K562 (cell line): ENCODE measurements around the gene GALNT16. TPM values are rescaled to one million over a fixed set of nuclear protein-coding genes. Genes with fewer than 3 reads are reported as not detected.

Experiments used
- ATAC-seq: fragments of 200-7000 bp; cut with Tn5 transposase; 3 replicates; pipeline ENCODE4 v1.9.1; 2020; ENCODE audit warnings: moderate library complexity
- BruUV-seq: library from RNA; stranded (reverse); fragments of 400-500 nt; replicated peaks from 2 replicates; lab custom pipeline; 2021; lab: Mats Ljungman, UMichigan
- CTCF ChIA-PET: fragments of 300-600 bp; formaldehyde crosslinking; extraction: SDS; loops from one replicate; lab custom pipeline; 2021; ENCODE audit warnings: low intra/inter-chr PET ratio; lab: Yijun Ruan, JAX
- POLR2A ChIA-PET: fragments of 300-600, 350-650 bp; sonication (Branson Sonifier 250); formaldehyde crosslinking; extraction: SDS; loops from one replicate; lab custom pipeline; 2021; ENCODE audit warnings: antibody characterized with exemption, inconsistent platforms; lab: Yijun Ruan, JAX
- DNase-seq, 4 experiments: peaks; one replicate each; pipeline versions ENCODE4 v3.0.0 to v3.0.0-alpha.2; 2011 to 2018; ENCODE audit warnings: low spot score in 3 of 4, mixed read lengths in 3 of 4; ENCODE audit errors: extremely low read depth in 1 of 4
- FAIRE-seq: peaks from 2 replicates; lab custom pipeline; 2011; peaks lifted over from hg19 to GRCh38; lab: Jason Lieb, UNC
- H2AFZ ChIP-seq: 2 replicates; pipeline ENCODE4 v1.6.0; 2011; ENCODE audit warnings: low read depth, low read length, control low read depth, inconsistent platforms
- H3K27ac ChIP-seq: fragments of 200-600 bp; 3 replicates; pipeline ENCODE4 v1.8.0; 2011; ENCODE audit warnings: low read depth, mild to moderate bottlenecking, control low read depth, inconsistent platforms, low read length, moderate library complexity, mixed read lengths; ENCODE audit errors: extremely low read depth
- H3K27me3 ChIP-seq, 2 experiments: fragments of 300-600 bp in 1 of 2; 2 replicates in 1 of 2; 3 replicates in 1 of 2; pipeline versions ENCODE4 v1.6.0 to v1.8.0; 2011; ENCODE audit warnings: inconsistent platforms in 2 of 2, low read length in 2 of 2, mild to moderate bottlenecking in 1 of 2, mixed read lengths in 1 of 2, moderate library complexity in 1 of 2; ENCODE audit not compliant: control insufficient read depth in 2 of 2, insufficient read depth in 2 of 2
- H3K36me3 ChIP-seq: fragments of 300-600 bp; 3 replicates; pipeline ENCODE4 v1.8.0; 2011; ENCODE audit warnings: mild to moderate bottlenecking, low read length, inconsistent platforms; ENCODE audit not compliant: control insufficient read depth, insufficient read depth
- H3K4me1 ChIP-seq, 2 experiments: fragments of 200-600 bp in 1 of 2; replicated peaks in 1 of 2; 2 replicates in 1 of 2; 3 replicates in 1 of 2; pipeline versions ENCODE4 v1.5.1 to v1.8.0; 2011; ENCODE audit warnings: inconsistent platforms in 2 of 2, low read length in 2 of 2, mild to moderate bottlenecking in 1 of 2, mixed read lengths in 1 of 2, moderate library complexity in 1 of 2; ENCODE audit not compliant: control insufficient read depth in 2 of 2, insufficient read depth in 2 of 2
- H3K4me2 ChIP-seq: 2 replicates; pipeline ENCODE4 v1.6.1; 2011; ENCODE audit warnings: low read length, control low read depth, inconsistent platforms, mixed read lengths; ENCODE audit not compliant: insufficient read depth
- H3K4me3 ChIP-seq: fragments of 200-600 bp; sonication (generic), shearing (Covaris generic); 2 replicates; pipeline ENCODE4 v1.5.1; 2016; ENCODE audit warnings: control low read depth, inconsistent platforms
- H3K79me2 ChIP-seq: fragments of 200-600 bp; 3 replicates; pipeline ENCODE4 v1.8.0; 2011; ENCODE audit warnings: low read length, inconsistent platforms; ENCODE audit not compliant: control insufficient read depth, insufficient read depth
- H3K9ac ChIP-seq, 2 experiments: 2 replicates each; pipeline versions ENCODE4 v1.6.0 to v1.6.1; 2011; ENCODE audit warnings: low read depth in 2 of 2, low read length in 2 of 2, control low read depth in 1 of 2, inconsistent platforms in 1 of 2, mild to moderate bottlenecking in 1 of 2, mixed read lengths in 1 of 2; ENCODE audit not compliant: insufficient read depth in 1 of 2
- H3K9me1 ChIP-seq: one replicate; pipeline ENCODE4 v1.6.0; 2011; ENCODE audit warnings: inconsistent platforms, mild to moderate bottlenecking, low read length, moderate library complexity; ENCODE audit not compliant: control insufficient read depth, insufficient read depth
- H3K9me3 ChIP-seq: replicated peaks from 2 replicates; pipeline ENCODE4 v1.5.1; 2011; ENCODE audit warnings: low read depth, low read length, inconsistent platforms; ENCODE audit not compliant: control insufficient read depth, insufficient read depth
- H4K20me1 ChIP-seq: replicated peaks from 2 replicates; pipeline ENCODE4 v1.6.1; 2011; ENCODE audit warnings: low read length, inconsistent platforms, mixed read lengths; ENCODE audit not compliant: control insufficient read depth, insufficient read depth
- GTF2A2 ChIP-seq: IDR thresholded peaks from 2 replicates; pipeline ENCODE4 v1.6.1; 2016; ENCODE audit warnings: mild to moderate bottlenecking, missing genetic modification characterization, missing compliant biosample characterization
- WGBS: fragments of 100-300 bp; shearing (Covaris generic); methylation state at CpG from one replicate; pipeline ENCODE4 v1.1.6; 2016; ENCODE audit warnings: low coverage, mixed read lengths; ENCODE audit not compliant: insufficient coverage; ENCODE audit errors: missing lambda C conversion rate; 5-methylcytosine and 5-hydroxymethylcytosine counted together
- in situ Hi-C: fragments of 300-500 bp; cut with MboI; formaldehyde crosslinking; loops from 4 replicates; pipeline ENCODE4 v1.15.0; 2018; ENCODE audit warnings: inconsistent platforms, mixed read lengths
- intact Hi-C: fragments of 100-400 bp; cut with micrococcal nuclease; formaldehyde crosslinking; loops from 2 replicates; pipeline ENCODE4 v1.14.2; 2022
- polyA plus RNA-seq, 8 experiments: library from polyadenylated mRNA; depleted of rRNA in 4 of 8; stranded (reverse) in 5 of 8; unstranded in 3 of 8; fragments of >200 nt; fragmentation: Nextera tagmentation in 2 of 8; fragmentation: Illumina TruSeq in 1 of 8; extraction: Ambion mirVana in 2 of 8; extraction: Trizol in 1 of 8; gene quantifications; 2 replicates each; pipeline versions ENCODE4 v1.2.1 to v1.2.3, GENCODE V29; 2011 to 2014; ENCODE audit warnings: inconsistent platforms in 1 of 8, missing spikeins in 1 of 8
- total RNA-seq, 7 experiments: library from RNA; depleted of rRNA in 6 of 7; stranded (reverse); fragments of >200 nt in 6 of 7; fragmentation: Illumina TruSeq in 2 of 7; extraction: Trizol in 2 of 7; gene quantifications; 2 replicates each; pipeline versions ENCODE4 v1.2.1 to v1.2.3, GENCODE V29; 2011 to 2021; ENCODE audit warnings: low replicate concordance in 1 of 7
- TF ChIP-seq, protein P1 (sequence below), 3 experiments: IDR thresholded peaks in 2 of 3; conservative IDR thresholded peaks in 1 of 3; 2 replicates each; pipeline ENCODE4 v1.5.1; 2011 to 2012; ENCODE audit warnings: low read length in 3 of 3, mild to moderate bottlenecking in 3 of 3, control low read depth in 2 of 3, improper control_type of control experiment in 1 of 3, inconsistent platforms in 1 of 3, low read depth in 1 of 3, mixed read lengths in 1 of 3, moderate library complexity in 1 of 3; ENCODE audit not compliant: insufficient read depth in 2 of 3

The GALNT16 gene
- total and polyA plus RNA-seq, 9 of the 15 experiments (the other 6 are each of a cell fraction or from before 2014, with no cell fraction given), result not detected

DNA sequence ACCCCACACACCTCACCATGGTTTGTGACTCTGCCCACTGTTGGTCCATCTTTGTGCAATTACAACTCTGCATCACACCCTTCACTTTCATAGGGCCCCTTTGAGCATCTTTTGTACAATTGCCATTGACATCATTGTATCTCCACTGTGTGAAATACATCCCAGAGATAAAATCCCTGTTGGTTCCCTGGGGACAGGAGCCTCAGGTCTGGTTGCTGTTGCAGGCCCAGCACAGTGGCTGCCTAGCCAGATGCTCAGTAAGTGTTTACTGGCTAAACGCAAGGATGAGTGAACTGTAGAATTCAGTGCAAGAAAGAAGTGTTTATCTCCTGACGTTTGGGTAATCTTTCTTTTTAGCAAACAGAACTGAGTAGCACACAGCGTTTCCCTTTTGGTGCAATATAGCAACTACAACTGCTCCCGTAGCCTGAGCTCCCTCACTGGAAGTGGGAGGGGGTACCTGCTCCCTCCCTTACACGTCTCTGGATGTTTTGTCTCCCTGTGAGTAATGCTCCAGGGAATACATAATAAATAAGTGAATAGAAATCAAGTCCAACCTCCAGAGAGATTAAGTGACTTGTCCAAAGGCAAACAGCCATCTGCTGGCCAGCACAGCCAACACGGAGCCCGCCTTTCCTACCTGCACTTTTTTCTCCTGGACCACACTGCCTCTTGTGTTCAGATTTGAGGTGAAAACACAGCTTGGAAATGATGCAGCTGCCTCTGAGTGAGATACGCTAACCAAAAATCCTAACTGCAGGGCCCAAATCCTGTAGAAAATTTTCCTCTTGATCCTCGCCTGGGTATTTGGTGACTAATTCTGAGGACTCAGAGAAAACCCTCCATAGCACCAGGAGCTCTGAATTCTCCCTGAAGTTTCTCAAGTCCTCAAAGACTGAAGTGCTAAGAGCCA lies 27.4 kb downstream of the GALNT16 start:
- Histone ChIP-seq H4K20me1 (no peaks in the 10 kb centered on the region), H3K4me1 (no peaks in the 10 kb centered on the region), H3K9me1 (no peaks in the 10 kb centered on the region), H3K9ac (no peak overlapping the region), H3K36me3 (no peaks in the 10 kb centered on the region), H3K4me3 (no peak overlapping the region), H3K27me3 (peaks cover 3 to 47% of the 10 kb centered on the region in 2 experiments; a peak in 3 of 5 replicates)
- POLR2A ChIA-PET, result no interaction called here
- intact Hi-C loops (no loop called here), in situ Hi-C loops (no loop called here)
- ATAC-seq, result peak; percentile 61
- DNase-seq, result no peak
- no peak for FAIRE-seq
- TF ChIP-seq, protein P1, sequence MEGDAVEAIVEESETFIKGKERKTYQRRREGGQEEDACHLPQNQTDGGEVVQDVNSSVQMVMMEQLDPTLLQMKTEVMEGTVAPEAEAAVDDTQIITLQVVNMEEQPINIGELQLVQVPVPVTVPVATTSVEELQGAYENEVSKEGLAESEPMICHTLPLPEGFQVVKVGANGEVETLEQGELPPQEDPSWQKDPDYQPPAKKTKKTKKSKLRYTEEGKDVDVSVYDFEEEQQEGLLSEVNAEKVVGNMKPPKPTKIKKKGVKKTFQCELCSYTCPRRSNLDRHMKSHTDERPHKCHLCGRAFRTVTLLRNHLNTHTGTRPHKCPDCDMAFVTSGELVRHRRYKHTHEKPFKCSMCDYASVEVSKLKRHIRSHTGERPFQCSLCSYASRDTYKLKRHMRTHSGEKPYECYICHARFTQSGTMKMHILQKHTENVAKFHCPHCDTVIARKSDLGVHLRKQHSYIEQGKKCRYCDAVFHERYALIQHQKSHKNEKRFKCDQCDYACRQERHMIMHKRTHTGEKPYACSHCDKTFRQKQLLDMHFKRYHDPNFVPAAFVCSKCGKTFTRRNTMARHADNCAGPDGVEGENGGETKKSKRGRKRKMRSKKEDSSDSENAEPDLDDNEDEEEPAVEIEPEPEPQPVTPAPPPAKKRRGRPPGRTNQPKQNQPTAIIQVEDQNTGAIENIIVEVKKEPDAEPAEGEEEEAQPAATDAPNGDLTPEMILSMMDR (IDR thresholded peaks at IDR 0.05 in 2 of 3, conservative IDR thresholded peaks at IDR 0.05 in 1 of 3; ENCODE audit: insufficient read depth in 2 of 3, low read depth in 1 of 3, low read length in 3 of 3), result peak in 2 of 3 experiments; percentile 11 to 39; a peak in 2 of 6 replicates
- no peak for TF ChIP-seq GTF2A2 (tag)
- TF ChIP-seq, all 486 proteins: peak for 1
- 21% methylated on average over 9 of the region's 9 CpGs for WGBS
- CTCF ChIA-PET, result no interaction called here
- BruUV-seq, result no TSS peak
- no peak overlapping the region for H3K27ac ChIP-seq
- no peaks in the 10 kb centered on the region for H3K79me2 ChIP-seq
- no peaks in the 10 kb centered on the region for H3K9me3 ChIP-seq
- no peak overlapping the region for H3K4me2 ChIP-seq
- no peak overlapping the region for H2AFZ ChIP-seq
